Measurements from ENCODE around the gene OTUD5. TPM values are rescaled to one million over a fixed set of nuclear protein-coding genes. Genes with fewer than 3 reads are reported as not detected.
A peak's percentile ranks its signal among the peaks of the same experiment; 100 is the strongest.

Gene OTUD5
- total RNA-seq, 1 experiment from 2014 or later: 52.6 TPM

- DNase-seq (ENCODE audit: low spot score) (peak; percentile 65), ATAC-seq (peak; percentile 74)
- TF ChIP-seq ATF1 (CRISPR knock-in tag; IDR thresholded peaks at IDR 0.05): no peak
- TF ChIP-seq ZMAT4 (CRISPR knock-in tag; IDR thresholded peaks at IDR 0.05): no peak
- peak; percentile 49; the same call in 1 of the 2 replicates for TF ChIP-seq ZNF425 (CRISPR knock-in tag; conservative IDR thresholded peaks at IDR 0.05)
- TF ChIP-seq SP1 (CRISPR knock-in tag; conservative IDR thresholded peaks at IDR 0.05): 0 out of 2 replicates have a peak, but pooled peaks have one; percentile 33
- no peak for TF ChIP-seq ELF4 (CRISPR knock-in tag; IDR thresholded peaks at IDR 0.05; ENCODE audit: low read depth)
- TF ChIP-seq FOXP1 (CRISPR knock-in tag; IDR thresholded peaks at IDR 0.05; ENCODE audit: borderline replicate concordance): no peak
- no peak for TF ChIP-seq ZNF532 (CRISPR knock-in tag; IDR thresholded peaks at IDR 0.05; ENCODE audit: borderline replicate concordance)
- Mint-ChIP-seq H3K27ac (peak overlapping the region; percentile 45; the same call in 1 of the 2 replicates), H3K36me3 (peaks cover 15% of the 10 kb centered on the region), H3K27me3 (ENCODE audit: low read depth) (no peaks in the 10 kb centered on the region), H3K4me3 (peak overlapping the region; percentile 78), H3K4me1 (0 out of 2 replicates have a peak, but pooled peaks cover 4% of the 10 kb centered on the region), H3K9me3 (no peaks in the 10 kb centered on the region)
- CTCF ChIA-PET: interaction anchor here (0.5 to 2.4 kb wide), 20 partner anchors 10 to 439 kb away, joined by 3 to 17 read pairs (median 4); partner anchors contain the start of genes GRIPAP1, HDAC6, OTUD5 and PQBP1
- POLR2A ChIA-PET: interaction anchor here (0.6 to 1.7 kb wide), 6 partner anchors 10 to 75 kb away, joined by 3 to 9 read pairs (median 4); partner anchors contain the start of genes OTUD5, PQBP1 and TIMM17B
Measured at GRCh38 chrX:48972220-48973164, 15.1 kb upstream of the OTUD5 start.

- ChIA-PET POLR2A (interaction anchor here (0.6 to 1.7 kb wide), 6 partner anchors 9 to 74 kb away, joined by 3 to 9 read pairs (median 4); partner anchors contain the start of genes GRIPAP1, OTUD5, PQBP1 and TIMM17B), CTCF (interaction anchor here (0.5 to 2.4 kb wide), 20 partner anchors 10 to 438 kb away, joined by 3 to 17 read pairs (median 4); partner anchors contain the start of genes GRIPAP1, HDAC6, OTUD5 and PQBP1)
- ATAC-seq (peak; percentile 84), DNase-seq (ENCODE audit: low spot score) (peak; percentile 39)
- H3K9me3 Mint-ChIP-seq: no peaks in the 10 kb centered on the region
- peak within 1 kb of the TSS; percentile 45; the same call in 1 of the 2 replicates for H3K27ac Mint-ChIP-seq
- no peaks in the 10 kb centered on the region for H3K27me3 Mint-ChIP-seq (ENCODE audit: low read depth)
- peaks cover 13% of the 10 kb centered on the region for H3K36me3 Mint-ChIP-seq
- peak within 1 kb of the TSS; percentile 78 for H3K4me3 Mint-ChIP-seq
- TF ChIP-seq NFATC4 (CRISPR knock-in tag; IDR thresholded peaks at IDR 0.05) (0 out of 2 replicates have a peak, but pooled peaks have one; percentile 13), ZNF423 (CRISPR knock-in tag; IDR thresholded peaks at IDR 0.05) (no peak), EMX1 (CRISPR knock-in tag; IDR thresholded peaks at IDR 0.05) (0 out of 2 replicates have a peak, but pooled peaks have one; percentile 26), NR3C1 (CRISPR knock-in tag; conservative IDR thresholded peaks at IDR 0.05; ENCODE audit: low read depth) (no peak), GTF2I (CRISPR knock-in tag; conservative IDR thresholded peaks at IDR 0.05) (peak; percentile 79)
- 0 out of 2 replicates have a peak, but pooled peaks cover 4% of the 10 kb centered on the region for H3K4me1 Mint-ChIP-seq
Measured at GRCh38 chrX:48971249-48972219, 14.1 kb upstream of the OTUD5 start, which contains the start of gene KCND1. TSS of gene KCND1 (minus strand) at chrX:48971844. CDS start at chrX:48970271, 1,573 bp downstream.
